A673 (cell line): Measurements from ENCODE around the gene TOX4. TPM values are rescaled to one million over a fixed set of nuclear protein-coding genes. Genes with fewer than 3 reads are reported as not detected.

Experiments
- BruUV-seq: library from RNA; stranded (reverse); fragments of 400-500 nt; replicated peaks from 2 replicates; lab custom pipeline; 2021; lab: Mats Ljungman, UMichigan
- CTCF ChIA-PET: fragments of 300-600 bp; sonication (Branson Sonifier 250); formaldehyde crosslinking; loops from one replicate; lab custom pipeline; 2022; ENCODE audit warnings: antibody characterized with exemption; lab: Charles Lee
- POLR2A ChIA-PET: fragments of 300-600 bp; sonication (Branson Sonifier 250); formaldehyde crosslinking; loops from one replicate; lab custom pipeline; 2022; ENCODE audit warnings: antibody characterized with exemption; ENCODE audit not compliant: low non-redundant PET; lab: Charles Lee
- DNase-seq: peaks from one replicate; pipeline ENCODE4 v3.0.0-alpha.2; 2015; ENCODE audit warnings: low spot score
- H3K27ac ChIP-seq: fragments of 200-600 bp; sonication (generic); 2 replicates; pipeline ENCODE4 v1.5.1; 2016; ENCODE audit warnings: mixed run types, low read depth, mild to moderate bottlenecking, mixed read lengths, antibody characterized with exemption, low read length; ENCODE audit not compliant: poor library complexity, severe bottlenecking
- H3K27me3 ChIP-seq: fragments of 200-600 bp; sonication (generic); replicated peaks from 2 replicates; pipeline ENCODE4 v1.6.1; 2017; ENCODE audit warnings: mixed run types, low read depth, mild to moderate bottlenecking, mixed read lengths, antibody characterized with exemption, low read length; ENCODE audit not compliant: insufficient read depth, poor library complexity
- H3K36me3 ChIP-seq: fragments of 200-600 bp; sonication (generic); 2 replicates; pipeline ENCODE4 v1.6.1; 2016; ENCODE audit warnings: mixed run types, mild to moderate bottlenecking, mixed read lengths, antibody characterized with exemption, low read length; ENCODE audit not compliant: insufficient read depth, poor library complexity, severe bottlenecking
- H3K4me1 ChIP-seq: fragments of 200-600 bp; sonication (generic); 2 replicates; pipeline ENCODE4 v1.6.1; 2017; ENCODE audit warnings: mixed run types, mild to moderate bottlenecking, mixed read lengths, antibody characterized with exemption, low read length; ENCODE audit not compliant: insufficient read depth, poor library complexity, severe bottlenecking
- H3K4me3 ChIP-seq: fragments of 200-600 bp; sonication (generic); 2 replicates; pipeline ENCODE4 v1.5.1; 2016; ENCODE audit warnings: low read depth, mixed run types, mild to moderate bottlenecking, mixed read lengths, low read length; ENCODE audit not compliant: poor library complexity, severe bottlenecking
- H3K9me3 ChIP-seq: fragments of 200-600 bp; sonication (generic); 2 replicates; pipeline ENCODE4 v1.6.1; 2016; ENCODE audit warnings: mixed run types, low read depth, mild to moderate bottlenecking, mixed read lengths, antibody characterized with exemption, low read length; ENCODE audit not compliant: poor library complexity, severe bottlenecking
- EZH2 ChIP-seq: fragments of 200-600 bp; sonication (generic); IDR thresholded peaks from 2 replicates; pipeline ENCODE4 v1.6.1; 2017; ENCODE audit warnings: borderline replicate concordance, low read depth, mild to moderate bottlenecking, mixed read lengths, antibody characterized with exemption, low read length; ENCODE audit not compliant: poor library complexity, severe bottlenecking
- intact Hi-C: fragments of 100-400 bp; cut with micrococcal nuclease; formaldehyde crosslinking; loops from one replicate; pipeline ENCODE4 v1.10.0; 2022; ENCODE audit not compliant: unreplicated experiment
- total RNA-seq: library from RNA; stranded (reverse); gene quantifications from 2 replicates; pipeline ENCODE4 v1.2.3, GENCODE V29; 2021
- TF ChIP-seq, protein P1 (sequence below): fragments of 300-800, 200-600 bp; sonication (generic); conservative IDR thresholded peaks from 2 replicates; pipeline ENCODE4 v1.5.1; 2017; ENCODE audit warnings: low read depth, mild to moderate bottlenecking, antibody characterized with exemption, low read length, moderate library complexity, mixed read lengths

TOX4 gene
- total RNA-seq, 1 experiment from 2014 or later, result 84.7 TPM

DNA sequence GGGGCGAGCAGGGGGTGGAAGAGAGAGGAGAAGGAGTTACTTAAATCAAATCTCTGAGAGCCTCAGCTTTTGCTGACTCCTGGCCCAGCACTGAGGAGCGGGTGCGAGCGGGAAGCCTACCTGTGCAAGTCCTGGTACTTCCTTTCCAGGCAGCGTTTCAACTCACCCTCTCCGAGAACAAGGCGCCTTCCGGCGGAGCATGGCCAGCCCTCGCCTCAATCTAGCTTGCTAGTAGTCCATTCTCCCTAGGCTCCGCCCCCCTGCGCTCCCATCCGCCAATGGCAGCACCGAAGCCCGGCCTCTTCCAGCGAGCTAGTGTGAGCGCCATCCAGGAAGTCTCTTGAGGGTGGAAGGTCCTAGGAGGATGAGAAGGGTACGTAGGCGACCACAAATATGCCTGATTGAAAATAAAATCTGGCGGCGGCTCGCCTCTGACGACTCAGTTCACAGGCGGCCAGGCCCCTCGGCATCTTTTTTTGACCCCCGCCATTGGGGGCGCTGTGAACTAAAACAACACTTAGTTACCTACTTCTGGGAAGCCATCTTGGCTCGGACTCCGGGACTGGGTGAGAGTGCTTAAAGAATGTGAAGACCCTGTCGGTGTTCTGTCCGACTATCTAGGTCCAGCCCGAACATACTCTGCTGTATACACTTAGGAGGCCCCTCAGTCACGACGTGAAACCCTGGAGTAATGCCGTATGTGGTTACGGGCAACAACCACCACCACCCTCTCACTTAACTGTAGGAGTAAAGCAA, 20.9 kb upstream of the TOX4 start, which contains the start of gene CHD8:
CHD8 (minus strand) TSS at position 212 of the 756 bp plus-strand sequence. CDS start 24,480 bp downstream, outside the sequence.
- BruUV-seq, result no TSS peak
- peaks cover 5% of the 10 kb centered on the region for H3K36me3 ChIP-seq
- intact Hi-C loops, result loop anchor here (1.0 to 5.0 kb wide), 3 partner anchors 19 to 189 kb away; partner anchors contain the start of gene HNRNPC
- ChIA-PET POLR2A (interaction anchor here (0.6 to 0.7 kb wide), 2 partner anchors 21 to 357 kb away, joined by 3 read pairs; partner anchors contain the start of genes RAB2B and ZNF219), CTCF (interaction anchor here (0.6 to 1.2 kb wide), 8 partner anchors 10 to 1221 kb away, joined by 3 to 13 read pairs (median 4); partner anchors contain the start of genes RAB2B and TOX4)
- TF ChIP-seq, protein P1, sequence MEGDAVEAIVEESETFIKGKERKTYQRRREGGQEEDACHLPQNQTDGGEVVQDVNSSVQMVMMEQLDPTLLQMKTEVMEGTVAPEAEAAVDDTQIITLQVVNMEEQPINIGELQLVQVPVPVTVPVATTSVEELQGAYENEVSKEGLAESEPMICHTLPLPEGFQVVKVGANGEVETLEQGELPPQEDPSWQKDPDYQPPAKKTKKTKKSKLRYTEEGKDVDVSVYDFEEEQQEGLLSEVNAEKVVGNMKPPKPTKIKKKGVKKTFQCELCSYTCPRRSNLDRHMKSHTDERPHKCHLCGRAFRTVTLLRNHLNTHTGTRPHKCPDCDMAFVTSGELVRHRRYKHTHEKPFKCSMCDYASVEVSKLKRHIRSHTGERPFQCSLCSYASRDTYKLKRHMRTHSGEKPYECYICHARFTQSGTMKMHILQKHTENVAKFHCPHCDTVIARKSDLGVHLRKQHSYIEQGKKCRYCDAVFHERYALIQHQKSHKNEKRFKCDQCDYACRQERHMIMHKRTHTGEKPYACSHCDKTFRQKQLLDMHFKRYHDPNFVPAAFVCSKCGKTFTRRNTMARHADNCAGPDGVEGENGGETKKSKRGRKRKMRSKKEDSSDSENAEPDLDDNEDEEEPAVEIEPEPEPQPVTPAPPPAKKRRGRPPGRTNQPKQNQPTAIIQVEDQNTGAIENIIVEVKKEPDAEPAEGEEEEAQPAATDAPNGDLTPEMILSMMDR, result peak; percentile 77
- no peak for TF ChIP-seq EZH2
- H3K4me3 ChIP-seq, result peak within 1 kb of the TSS; percentile 95
- no peaks in the 10 kb centered on the region for H3K9me3 ChIP-seq
- no peaks in the 10 kb centered on the region for H3K4me1 ChIP-seq
- H3K27ac ChIP-seq, result peak within 1 kb of the TSS; percentile 92
- peak; percentile 100 for DNase-seq
- no peaks in the 10 kb centered on the region for H3K27me3 ChIP-seq

DNA sequence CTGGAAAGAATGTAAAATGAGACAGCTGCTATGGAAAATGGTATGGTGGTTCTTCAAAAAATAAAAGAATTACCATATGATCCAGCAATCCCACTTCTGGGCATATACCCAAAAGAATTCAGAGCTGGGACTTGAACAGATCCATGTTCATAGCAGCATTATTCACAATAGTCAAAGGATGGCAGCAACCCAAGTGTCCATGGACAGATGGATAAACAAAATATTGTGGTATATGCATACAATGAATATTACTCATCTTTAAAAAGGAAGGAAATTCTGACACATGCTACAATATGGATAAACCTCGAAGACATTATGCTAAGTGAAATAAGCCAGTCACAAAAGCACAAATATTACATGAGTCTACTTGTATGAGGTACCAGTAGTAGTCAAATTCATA, 9.4 kb upstream of the TOX4 start:
- DNase-seq, result no peak
- BruUV-seq, result no TSS peak
- Histone ChIP-seq H3K9me3 (no peaks in the 10 kb centered on the region), H3K27ac (no peak overlapping the region), H3K4me3 (no peak overlapping the region), H3K27me3 (no peaks in the 10 kb centered on the region), H3K4me1 (no peaks in the 10 kb centered on the region), H3K36me3 (peaks cover 21% of the 10 kb centered on the region)
- ChIA-PET POLR2A (no interaction called here), CTCF (no interaction called here)
- no peak for TF ChIP-seq EZH2
- TF ChIP-seq, protein P1, result no peak
- intact Hi-C loops, result no loop called here

DNA sequence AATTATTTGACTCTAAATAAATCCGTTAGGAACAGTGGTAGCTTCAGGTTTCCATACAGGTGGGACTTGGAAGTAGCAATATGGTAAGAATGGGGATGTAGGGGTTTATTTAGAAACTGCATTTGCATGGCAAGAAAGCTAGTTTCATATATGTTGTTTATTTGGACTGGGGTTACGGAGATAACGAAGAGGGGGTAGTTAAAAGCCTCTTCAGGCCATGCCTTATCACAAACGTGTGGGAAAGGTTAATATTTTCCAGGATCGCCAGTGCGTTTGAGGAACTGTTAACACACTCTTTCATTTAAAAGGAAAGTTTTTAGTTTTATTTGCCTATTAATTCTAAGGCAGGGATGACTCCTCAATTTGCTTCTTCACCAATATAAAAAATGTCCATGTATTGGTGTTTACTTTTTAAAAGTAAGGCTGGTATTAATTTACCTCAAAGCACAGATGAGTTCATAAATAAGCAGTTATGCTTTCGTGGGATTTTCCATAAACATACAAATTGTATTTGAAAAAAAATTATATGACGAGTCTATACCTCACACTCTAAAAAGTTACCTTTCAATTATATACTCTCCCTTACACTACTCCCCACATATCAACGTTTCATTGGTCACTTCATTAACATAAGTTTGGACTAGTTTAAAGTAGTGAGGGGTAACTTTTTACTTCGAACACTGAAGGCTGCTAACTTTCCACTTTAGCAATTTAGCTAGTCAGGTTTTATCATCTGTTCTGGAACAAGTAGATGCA, 1.1 kb upstream of the TOX4 start:
- CTCF ChIA-PET, result interaction anchor here (1.5 to 1.8 kb wide), 2 partner anchors 20 to 58 kb away, joined by 3 to 5 read pairs; partner anchors contain the start of gene CHD8
- H3K9me3 ChIP-seq, result no peaks in the 10 kb centered on the region
- TF ChIP-seq EZH2, result no peak
- TF ChIP-seq, protein P1, result no peak
- H3K36me3 ChIP-seq, result no peaks in the 10 kb centered on the region
- no peaks in the 10 kb centered on the region for H3K27me3 ChIP-seq
- no peak for DNase-seq
- intact Hi-C loops, result no loop called here
- POLR2A ChIA-PET, result no interaction called here
- H3K4me3 ChIP-seq, result peak overlapping the region; percentile 78
- H3K4me1 ChIP-seq, result peaks cover 11% of the 10 kb centered on the region
- peak overlapping the region; percentile 69 for H3K27ac ChIP-seq
- BruUV-seq, result TSS peak; percentile 65
